Activated T-cell treated with anti-CD3 and anti-CD28 coated beads for 24 hours (primary cell): ENCODE results near the gene STARD3.

Experiments used
- DNase-seq: peaks from one replicate; pipeline ENCODE4 v3.0.0-alpha.2; 2020; ENCODE audit warnings: low read depth

STARD3 gene

DNA sequence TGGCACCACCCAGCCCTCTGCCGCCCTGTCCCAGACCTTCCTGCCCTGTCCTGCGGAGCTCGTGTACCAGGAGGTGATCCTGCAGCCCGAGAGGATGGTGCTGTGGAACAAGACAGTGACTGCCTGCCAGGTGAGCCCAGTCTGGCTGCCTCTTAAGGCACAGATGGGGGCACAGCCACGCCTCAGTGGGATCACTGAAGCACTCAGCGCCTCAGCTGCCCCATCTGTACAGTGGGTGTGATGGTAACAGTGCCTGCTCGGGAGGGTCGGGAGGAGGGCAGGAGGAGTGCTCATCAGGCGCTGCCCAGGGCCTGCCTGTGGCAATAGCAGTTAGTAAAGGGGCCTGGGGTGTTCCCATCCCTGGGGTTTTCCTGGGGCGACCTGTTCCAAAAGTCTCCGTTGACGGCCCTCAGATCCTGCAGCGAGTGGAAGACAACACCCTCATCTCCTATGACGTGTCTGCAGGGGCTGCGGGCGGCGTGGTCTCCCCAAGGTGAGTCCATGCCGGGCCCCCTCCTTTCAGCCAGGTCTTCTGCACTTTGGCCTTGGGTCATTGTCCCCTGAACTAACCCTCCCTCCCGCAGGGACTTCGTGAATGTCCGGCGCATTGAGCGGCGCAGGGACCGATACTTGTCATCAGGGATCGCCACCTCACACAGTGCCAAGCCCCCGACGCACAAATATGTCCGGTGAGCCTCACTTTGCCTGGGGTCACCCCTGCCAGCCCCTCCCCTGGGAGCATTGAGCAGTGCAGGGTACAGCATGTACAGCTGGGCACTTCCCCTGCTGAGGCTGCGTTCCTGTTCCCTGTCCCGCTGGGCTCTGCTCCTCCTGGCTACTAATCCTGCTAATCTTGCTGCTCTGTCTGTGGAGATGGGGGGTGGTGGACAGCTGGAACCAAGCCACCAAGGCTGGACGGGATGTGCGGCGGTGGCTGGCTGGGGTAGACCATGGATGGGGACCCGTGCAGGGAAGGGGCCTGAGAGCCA, 23.7 kb downstream of the STARD3 start:
- DNase-seq, result no peak

DNA sequence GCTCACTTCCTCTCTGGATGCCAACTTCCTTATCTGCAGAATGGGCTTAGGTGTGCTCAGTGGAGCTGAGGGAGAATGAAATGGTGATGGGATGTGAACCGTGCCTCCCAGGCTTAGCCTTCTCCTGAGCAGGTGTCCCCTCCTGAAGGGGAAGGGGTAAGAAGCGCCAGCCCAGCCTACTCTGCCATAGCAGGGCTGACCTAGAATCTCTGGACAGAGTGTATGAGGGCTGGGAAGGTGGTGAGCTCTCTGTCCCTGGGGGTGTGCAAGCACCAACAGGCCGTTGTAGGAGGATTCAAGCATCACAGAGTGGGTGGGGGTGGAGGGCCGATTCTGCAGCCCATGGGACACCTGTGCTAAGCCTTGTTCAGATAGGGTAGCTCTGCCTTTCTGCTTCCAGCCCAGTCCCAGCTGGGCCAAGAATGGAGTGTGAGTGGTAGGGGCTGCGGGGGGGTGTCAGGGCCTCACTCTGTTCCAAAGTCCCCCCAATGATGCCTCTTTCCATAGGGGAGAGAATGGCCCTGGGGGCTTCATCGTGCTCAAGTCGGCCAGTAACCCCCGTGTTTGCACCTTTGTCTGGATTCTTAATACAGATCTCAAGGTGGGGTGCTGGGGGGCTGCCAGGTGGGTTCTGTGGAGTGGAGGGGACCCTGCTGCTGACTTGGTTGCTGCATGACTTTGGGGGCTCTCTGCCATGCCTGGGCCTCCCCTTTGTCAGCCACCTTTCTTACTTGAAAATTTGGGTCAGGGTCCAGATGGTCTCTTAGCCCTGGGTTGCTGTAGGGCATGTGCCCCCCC, 25.0 kb downstream of the STARD3 start:
- DNase-seq, result no peak

DNA sequence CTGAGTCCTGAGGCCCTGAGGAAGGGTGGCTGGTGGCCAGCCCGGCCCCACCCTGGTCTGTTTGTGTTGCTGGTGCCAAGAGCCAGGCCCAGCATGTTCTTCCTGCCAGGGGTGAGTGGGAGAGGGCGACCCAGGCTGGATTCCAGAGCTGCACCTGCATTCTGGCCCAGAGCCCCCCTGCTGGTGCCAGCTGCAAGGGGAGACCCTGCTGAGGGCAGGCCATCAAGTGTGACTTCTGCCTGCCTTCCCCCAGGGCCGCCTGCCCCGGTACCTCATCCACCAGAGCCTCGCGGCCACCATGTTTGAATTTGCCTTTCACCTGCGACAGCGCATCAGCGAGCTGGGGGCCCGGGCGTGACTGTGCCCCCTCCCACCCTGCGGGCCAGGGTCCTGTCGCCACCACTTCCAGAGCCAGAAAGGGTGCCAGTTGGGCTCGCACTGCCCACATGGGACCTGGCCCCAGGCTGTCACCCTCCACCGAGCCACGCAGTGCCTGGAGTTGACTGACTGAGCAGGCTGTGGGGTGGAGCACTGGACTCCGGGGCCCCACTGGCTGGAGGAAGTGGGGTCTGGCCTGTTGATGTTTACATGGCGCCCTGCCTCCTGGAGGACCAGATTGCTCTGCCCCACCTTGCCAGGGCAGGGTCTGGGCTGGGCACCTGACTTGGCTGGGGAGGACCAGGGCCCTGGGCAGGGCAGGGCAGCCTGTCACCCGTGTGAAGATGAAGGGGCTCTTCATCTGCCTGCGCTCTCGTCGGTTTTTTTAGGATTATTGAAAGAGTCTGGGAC, 25.8 kb downstream of the STARD3 start:
- no peak for DNase-seq

GRCh38 chr17:39663340-39663687, 26.4 kb downstream of the STARD3 start:
- no peak for DNase-seq

GRCh38 chr17:39663688-39664580, 27.0 kb downstream of the STARD3 start:
- no peak for DNase-seq

- DNase-seq, result no peak
Measured at GRCh38 chr17:39664581-39665561, 27.9 kb downstream of the STARD3 start, which contains the start of gene TCAP. TSS of gene TCAP (plus strand) at chr17:39665349. CDS start at chr17:39665360, 11 bp downstream.

- DNase-seq, result no peak
Measured at GRCh38 chr17:39665642-39666224, 28.8 kb downstream of the STARD3 start.

DNA sequence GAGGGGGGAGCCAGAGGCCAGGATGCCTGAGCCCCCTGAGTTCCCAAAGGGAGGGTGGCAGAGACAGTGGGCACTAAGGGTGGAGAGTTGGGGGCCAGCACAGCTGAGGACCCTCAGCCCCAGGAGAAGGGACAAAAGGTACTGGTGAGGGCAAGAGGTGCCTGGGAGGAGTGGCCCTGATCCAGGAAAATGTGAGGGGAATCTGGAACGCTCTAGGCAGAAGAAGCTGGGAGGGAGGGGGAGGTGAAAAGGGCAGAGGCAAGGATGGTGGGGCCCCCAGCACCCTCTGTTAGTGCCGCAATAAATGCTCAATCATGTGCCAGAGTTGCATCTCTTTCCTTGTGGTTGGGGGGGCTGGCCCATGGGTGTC, 29.3 kb downstream of the STARD3 start:
- DNase-seq, result no peak

- no peak for DNase-seq
Measured at GRCh38 chr17:39666601-39667261, 29.8 kb downstream of the STARD3 start.

DNA sequence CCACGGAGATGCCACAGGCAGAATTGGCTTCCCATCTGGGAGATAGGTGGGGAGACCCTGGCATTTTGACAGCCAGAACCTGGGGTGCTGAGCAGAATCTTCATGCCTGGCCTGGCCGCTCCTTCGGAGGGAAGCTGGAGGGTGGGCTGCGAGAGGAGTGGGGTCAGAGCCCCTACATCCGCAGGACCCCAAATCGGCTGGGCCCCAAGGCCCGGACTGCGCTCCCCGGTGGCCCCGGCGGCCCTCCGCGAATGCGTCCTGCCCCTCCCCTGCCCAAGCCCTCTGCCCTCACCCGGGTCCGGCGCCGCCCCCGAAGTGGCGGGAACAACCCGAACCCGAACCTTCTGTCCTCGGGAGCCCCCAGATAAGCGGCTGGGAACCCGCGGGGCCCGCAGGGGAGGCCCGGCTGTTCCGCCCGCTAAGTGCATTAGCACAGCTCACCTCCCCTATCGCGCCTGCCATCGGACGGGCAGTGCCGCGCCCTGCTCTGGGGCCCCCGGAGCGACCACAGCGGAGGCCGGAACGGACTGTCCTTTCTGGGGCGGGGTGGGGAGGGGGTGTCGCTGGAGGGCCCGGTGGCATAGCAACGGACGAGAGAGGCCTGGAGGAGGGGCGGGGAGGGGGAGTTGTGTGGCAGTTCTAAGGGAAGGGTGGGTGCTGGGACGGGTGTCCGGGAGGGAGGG, 30.5 kb downstream of the STARD3 start:
- no peak for DNase-seq

- DNase-seq, result peak; percentile 60
Measured at GRCh38 chr17:39667945-39668924, 31.3 kb downstream of the STARD3 start, which contains the start of gene PNMT. TSS of gene PNMT (plus strand) at chr17:39668453. CDS start at chr17:39668476, 23 bp downstream.

GRCh38 chr17:39669897-39670735, 33.2 kb downstream of the STARD3 start:
- no peak for DNase-seq

- no peak for DNase-seq
Measured at GRCh38 chr17:39670746-39671145, 33.8 kb downstream of the STARD3 start.

GRCh38 chr17:39671651-39672521, 34.9 kb downstream of the STARD3 start:
- DNase-seq, result no peak
